ENCODE data around the gene UBXN4. TPM values are rescaled to one million over a fixed set of nuclear protein-coding genes. Genes with fewer than 3 reads are reported as not detected.

UBXN4 gene
- total and polyA plus RNA-seq, 2 donors (not counting 1 experiment from before 2014, with no cell fraction given) = 78.8 to 108 TPM

GRCh38 chr2:135817951-135818350, 76.3 kb downstream of the UBXN4 start:
- TF ChIP-seq EZH2 (IDR thresholded peaks at IDR 0.05; ENCODE audit: low read length, missing control alignments) (no peak), CTCF (conservative IDR thresholded peaks at IDR 0.05 in 1 of 2, IDR thresholded peaks at IDR 0.05 in 1 of 2; ENCODE audit: low read depth in 1 of 2, low read length in 2 of 2) (no peak)
- no peak overlapping the region for H3K27ac ChIP-seq (ENCODE audit: insufficient read depth, low read length)
- no peaks in the 10 kb centered on the region for H3K4me1 ChIP-seq (ENCODE audit: control insufficient read depth, extremely low read depth, insufficient read depth, low read length)
- no peak overlapping the region for H3K9ac ChIP-seq (ENCODE audit: insufficient read depth, low read length)
- peaks cover 2% of the 10 kb centered on the region for H3K27me3 ChIP-seq (ENCODE audit: control insufficient read depth, insufficient read depth, low read length)
- DNase-seq (ENCODE audit: low read depth in 2 of 2) = peak in 1 of 2 donors; percentile 48
- no peaks in the 10 kb centered on the region for H3K79me2 ChIP-seq (ENCODE audit: control insufficient read depth, insufficient read depth, low read length)
- no peaks in the 10 kb centered on the region for H3K36me3 ChIP-seq (ENCODE audit: control insufficient read depth, insufficient read depth, low read length)
- H3K9me3 ChIP-seq (ENCODE audit: control insufficient read depth, insufficient read depth, low read depth, low read length) = no peaks in the 10 kb centered on the region
- no peak overlapping the region for H3K4me2 ChIP-seq (ENCODE audit: extremely low read depth, insufficient read depth, low read length)
- H4K20me1 ChIP-seq (ENCODE audit: control insufficient read depth, extremely low read depth, insufficient read depth, low read length) = no peaks in the 10 kb centered on the region
- no peak overlapping the region for H2AFZ ChIP-seq (ENCODE audit: low read length)
- no peak overlapping the region for H3K4me3 ChIP-seq (replicated peaks in 1 of 4; ENCODE audit: control extremely low read depth in 1 of 4, insufficient read depth in 1 of 4, low read depth in 3 of 4, low read length in 4 of 4)

DNA sequence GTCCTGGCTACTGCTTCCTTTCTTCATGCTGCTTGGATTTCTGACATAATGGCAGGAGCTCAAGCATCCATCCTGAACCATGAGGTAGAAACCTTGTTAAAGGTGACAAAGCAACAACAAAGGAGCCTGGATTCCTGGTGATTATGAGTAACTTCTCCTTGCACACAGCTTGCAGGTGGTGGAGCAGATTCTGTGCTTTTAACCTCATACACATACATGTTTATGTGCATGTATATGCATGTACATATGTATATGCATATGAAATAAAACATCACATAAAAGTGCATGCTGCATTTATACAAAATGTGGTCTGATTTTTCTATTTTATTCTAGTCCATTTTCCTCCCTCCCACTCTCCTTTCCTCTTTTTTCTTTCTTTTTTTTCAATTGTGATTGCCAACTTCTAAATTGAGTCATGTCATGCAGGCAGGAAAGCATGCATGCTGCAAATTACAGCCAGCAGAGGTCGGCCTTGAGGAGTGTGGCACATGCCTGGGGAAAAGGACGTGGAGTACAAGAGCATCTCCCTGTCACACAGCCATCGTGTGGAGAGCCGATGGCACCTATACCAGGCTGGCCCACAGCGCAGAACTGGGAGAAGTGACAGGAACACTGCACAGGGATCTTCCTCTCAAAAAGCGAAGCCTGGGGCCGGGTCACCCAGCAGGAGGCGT, 77.4 kb downstream of the UBXN4 start:
- TF ChIP-seq EZH2 (IDR thresholded peaks at IDR 0.05; ENCODE audit: low read length, missing control alignments) (no peak), CTCF (conservative IDR thresholded peaks at IDR 0.05 in 1 of 2, IDR thresholded peaks at IDR 0.05 in 1 of 2; ENCODE audit: low read depth in 1 of 2, low read length in 2 of 2) (peak; percentile 30 to 36)

DNA sequence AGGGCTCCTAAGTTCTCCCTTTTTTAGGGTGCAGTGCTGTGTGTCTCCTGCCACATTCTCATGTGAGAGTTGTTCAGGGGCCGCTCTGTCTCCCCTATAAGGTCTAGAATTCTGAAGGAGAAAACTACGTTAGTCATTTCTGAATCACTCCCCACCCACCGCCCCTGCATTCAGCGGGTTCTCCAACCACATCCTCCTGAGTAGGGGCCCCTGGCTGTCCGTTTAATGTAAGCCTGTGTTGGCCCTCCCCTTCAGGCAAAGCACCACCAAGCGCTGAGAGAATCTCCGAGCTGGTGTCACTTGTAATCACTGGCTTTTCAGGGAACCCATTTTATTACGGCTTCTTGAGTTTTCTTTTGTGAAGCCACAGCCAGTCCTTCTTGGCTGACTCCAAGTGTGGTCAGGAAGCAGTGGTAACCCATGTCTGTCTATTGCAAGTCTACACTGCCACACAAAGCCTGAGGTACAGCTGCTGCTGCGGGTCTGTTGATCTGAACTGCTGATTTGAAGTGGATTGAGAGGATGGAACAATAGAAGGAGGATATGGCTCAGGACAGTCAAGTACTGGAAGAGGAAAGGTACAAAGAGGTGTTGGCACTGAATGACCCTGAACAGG, 78.5 kb downstream of the UBXN4 start:
- no peak overlapping the region for H3K4me2 ChIP-seq (ENCODE audit: extremely low read depth, insufficient read depth, low read length)
- no peaks in the 10 kb centered on the region for H3K36me3 ChIP-seq (ENCODE audit: control insufficient read depth, insufficient read depth, low read length)
- H3K4me1 ChIP-seq (ENCODE audit: control insufficient read depth, extremely low read depth, insufficient read depth, low read length) = no peaks in the 10 kb centered on the region
- H3K27me3 ChIP-seq (ENCODE audit: control insufficient read depth, insufficient read depth, low read length) = peaks cover 2% of the 10 kb centered on the region
- DNase-seq (ENCODE audit: low read depth in 2 of 2) = peak in 1 of 2 donors; percentile 88
- no peaks in the 10 kb centered on the region for H4K20me1 ChIP-seq (ENCODE audit: control insufficient read depth, extremely low read depth, insufficient read depth, low read length)
- no peaks in the 10 kb centered on the region for H3K9me3 ChIP-seq (ENCODE audit: control insufficient read depth, insufficient read depth, low read depth, low read length)
- H3K79me2 ChIP-seq (ENCODE audit: control insufficient read depth, insufficient read depth, low read length) = no peaks in the 10 kb centered on the region
- H3K4me3 ChIP-seq (replicated peaks in 1 of 4; ENCODE audit: control extremely low read depth in 1 of 4, insufficient read depth in 1 of 4, low read depth in 3 of 4, low read length in 4 of 4) = no peak overlapping the region
- no peak overlapping the region for H3K27ac ChIP-seq (ENCODE audit: insufficient read depth, low read length)
- TF ChIP-seq EZH2 (IDR thresholded peaks at IDR 0.05; ENCODE audit: low read length, missing control alignments) (no peak), CTCF (conservative IDR thresholded peaks at IDR 0.05 in 1 of 2, IDR thresholded peaks at IDR 0.05 in 1 of 2; ENCODE audit: low read depth in 1 of 2, low read length in 2 of 2) (no peak)
- no peak overlapping the region for H3K9ac ChIP-seq (ENCODE audit: insufficient read depth, low read length)
- H2AFZ ChIP-seq (ENCODE audit: low read length) = no peak overlapping the region

More for the DNA sequence above, 77.4 kb downstream of the UBXN4 start:
- no peak overlapping the region for H3K9ac ChIP-seq (ENCODE audit: insufficient read depth, low read length)
- H3K4me2 ChIP-seq (ENCODE audit: extremely low read depth, insufficient read depth, low read length) = no peak overlapping the region
- H2AFZ ChIP-seq (ENCODE audit: low read length) = no peak overlapping the region
- no peaks in the 10 kb centered on the region for H4K20me1 ChIP-seq (ENCODE audit: control insufficient read depth, extremely low read depth, insufficient read depth, low read length)
- no peaks in the 10 kb centered on the region for H3K9me3 ChIP-seq (ENCODE audit: control insufficient read depth, insufficient read depth, low read depth, low read length)
- no peaks in the 10 kb centered on the region for H3K79me2 ChIP-seq (ENCODE audit: control insufficient read depth, insufficient read depth, low read length)
- peaks cover 2% of the 10 kb centered on the region for H3K27me3 ChIP-seq (ENCODE audit: control insufficient read depth, insufficient read depth, low read length)
- no peaks in the 10 kb centered on the region for H3K4me1 ChIP-seq (ENCODE audit: control insufficient read depth, extremely low read depth, insufficient read depth, low read length)
- no peak overlapping the region for H3K4me3 ChIP-seq (replicated peaks in 1 of 4; ENCODE audit: control extremely low read depth in 1 of 4, insufficient read depth in 1 of 4, low read depth in 3 of 4, low read length in 4 of 4)
- peak; percentile 17 to 59 for DNase-seq (ENCODE audit: low read depth in 2 of 2)
- no peaks in the 10 kb centered on the region for H3K36me3 ChIP-seq (ENCODE audit: control insufficient read depth, insufficient read depth, low read length)
- no peak overlapping the region for H3K27ac ChIP-seq (ENCODE audit: insufficient read depth, low read length)
